HG03342 (cell line): ENCODE results near the gene NHLRC4.

ENCODE experiments used
- ATAC-seq: cut with Tn5 transposase; IDR thresholded peaks from one replicate; pipeline ENCODE4 v1.9.1; 2021; ENCODE audit warnings: mild to moderate bottlenecking, moderate library complexity; ENCODE audit not compliant: unreplicated experiment

NHLRC4 gene

GRCh38 chr16:552171-552570 is 14.6 kb upstream of the NHLRC4 start:
- ATAC-seq, result no peak

GRCh38 chr16:553601-554296 is 13.1 kb upstream of the NHLRC4 start:
- ATAC-seq, result no peak

- no peak for ATAC-seq
Observed at GRCh38 chr16:554297-554621, 12.5 kb upstream of the NHLRC4 start.

GRCh38 chr16:554640-555365 is 12.0 kb upstream of the NHLRC4 start:
- no peak for ATAC-seq

GRCh38 chr16:555528-556473 is 11.0 kb upstream of the NHLRC4 start:
- no peak for ATAC-seq

GRCh38 chr16:556474-557173 is 10.2 kb upstream of the NHLRC4 start:
- no peak for ATAC-seq

- ATAC-seq, result no peak
Observed at GRCh38 chr16:557463-558297, 9.1 kb upstream of the NHLRC4 start.

GRCh38 chr16:558298-559020 is 8.3 kb upstream of the NHLRC4 start:
- no peak for ATAC-seq

GRCh38 chr16:559021-559380 is 7.8 kb upstream of the NHLRC4 start:
- ATAC-seq, result no peak

GRCh38 chr16:559411-560203 is 7.2 kb upstream of the NHLRC4 start:
- no peak for ATAC-seq

- ATAC-seq, result no peak
Observed at GRCh38 chr16:560204-560700, 6.6 kb upstream of the NHLRC4 start, which contains the start of gene PRR35. Gene PRR35, plus strand, starts transcription at chr16:560394. Its CDS starts 2,901 bp downstream, at chr16:563295.

GRCh38 chr16:560701-561412 is 5.9 kb upstream of the NHLRC4 start:
- ATAC-seq, result no peak

GRCh38 chr16:561413-561794 is 5.4 kb upstream of the NHLRC4 start:
- ATAC-seq, result no peak

GRCh38 chr16:561957-562938 is 4.6 kb upstream of the NHLRC4 start:
- no peak for ATAC-seq

- ATAC-seq, result no peak
Observed at GRCh38 chr16:563072-563644, 3.6 kb upstream of the NHLRC4 start.

GRCh38 chr16:564690-565418 is 2.0 kb upstream of the NHLRC4 start:
- ATAC-seq, result no peak
